GM19395 (cell line): Measurements from ENCODE around the gene ADAM22.

Experiments used
- ATAC-seq: cut with Tn5 transposase; IDR thresholded peaks from one replicate; pipeline ENCODE4 v1.9.1; 2021; ENCODE audit warnings: mild to moderate bottlenecking, moderate library complexity; ENCODE audit not compliant: unreplicated experiment

Gene ADAM22

DNA sequence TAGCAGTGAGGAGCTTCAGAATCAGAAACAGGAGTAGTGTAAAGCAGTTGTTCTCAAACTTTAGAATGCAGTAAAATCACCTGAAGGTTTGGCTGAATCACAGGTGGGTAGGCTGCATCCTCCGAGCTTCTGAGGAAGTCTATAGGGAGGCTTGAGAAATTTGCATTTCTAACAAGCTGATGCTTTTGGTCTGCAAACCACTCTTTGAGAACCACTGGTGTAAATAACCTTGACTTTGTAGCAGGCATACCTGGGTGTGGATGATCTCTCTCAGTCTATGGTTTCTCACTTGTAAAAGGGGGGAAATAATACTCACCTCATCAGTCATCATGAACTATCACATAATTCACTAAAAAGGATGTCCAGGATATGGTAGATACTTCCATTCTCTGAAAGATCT is 167.7 kb downstream of the ADAM22 start:
- no peak for ATAC-seq

GRCh38 chr7:88102675-88103074 is 168.6 kb downstream of the ADAM22 start:
- ATAC-seq, result no peak

GRCh38 chr7:88104732-88105131 is 170.7 kb downstream of the ADAM22 start:
- ATAC-seq, result no peak

DNA sequence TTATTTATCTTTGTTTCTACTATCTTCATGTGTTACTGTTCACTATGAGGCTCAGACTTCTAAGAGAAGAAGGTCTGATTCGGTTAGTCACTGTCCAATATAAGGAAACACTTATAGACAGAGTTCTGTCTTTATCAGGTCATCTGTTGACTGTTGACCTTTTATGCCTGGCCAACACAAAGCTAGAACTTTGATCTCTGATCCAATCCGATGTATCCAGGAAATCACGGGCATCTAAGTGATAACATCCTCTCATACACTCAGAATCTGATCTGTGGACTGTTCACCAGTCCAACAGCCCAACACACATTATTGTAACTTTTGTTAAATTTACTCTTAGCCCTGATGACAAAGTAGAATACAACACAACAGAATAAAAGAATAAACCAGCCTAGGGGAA is 171.2 kb downstream of the ADAM22 start:
- no peak for ATAC-seq

- ATAC-seq, result no peak
Measured at GRCh38 chr7:88106434-88106833, 172.4 kb downstream of the ADAM22 start.

- ATAC-seq, result no peak
Measured at GRCh38 chr7:88109612-88110011, 175.6 kb downstream of the ADAM22 start.

DNA sequence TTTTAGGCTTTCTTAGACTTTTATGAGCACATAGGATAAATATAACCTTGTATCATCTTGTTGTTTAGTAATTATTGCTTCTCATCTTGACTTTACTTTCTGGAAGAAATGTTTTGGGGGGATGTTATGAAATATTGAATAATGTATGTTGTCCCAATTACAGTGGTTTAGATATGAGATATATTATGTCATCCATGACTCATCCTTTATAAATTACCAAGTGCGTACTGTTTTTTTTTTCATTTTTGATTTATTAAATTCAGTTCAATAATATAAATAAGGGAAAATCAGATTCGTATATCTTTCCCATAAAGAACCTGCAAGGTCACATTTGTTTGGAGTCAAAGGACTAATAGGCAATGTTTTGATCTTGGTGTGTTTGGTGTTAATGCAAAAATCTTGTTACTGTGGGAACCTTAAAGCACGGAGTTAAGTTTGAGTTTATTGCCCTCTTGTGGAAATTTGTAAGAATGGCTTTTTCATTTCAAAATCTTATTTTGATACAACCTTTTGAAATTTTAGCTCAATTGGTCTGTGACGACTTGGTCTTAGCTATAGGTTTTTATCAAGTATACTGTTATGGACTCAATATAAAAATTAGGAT is 177.2 kb downstream of the ADAM22 start:
- peak; percentile 66 for ATAC-seq

DNA sequence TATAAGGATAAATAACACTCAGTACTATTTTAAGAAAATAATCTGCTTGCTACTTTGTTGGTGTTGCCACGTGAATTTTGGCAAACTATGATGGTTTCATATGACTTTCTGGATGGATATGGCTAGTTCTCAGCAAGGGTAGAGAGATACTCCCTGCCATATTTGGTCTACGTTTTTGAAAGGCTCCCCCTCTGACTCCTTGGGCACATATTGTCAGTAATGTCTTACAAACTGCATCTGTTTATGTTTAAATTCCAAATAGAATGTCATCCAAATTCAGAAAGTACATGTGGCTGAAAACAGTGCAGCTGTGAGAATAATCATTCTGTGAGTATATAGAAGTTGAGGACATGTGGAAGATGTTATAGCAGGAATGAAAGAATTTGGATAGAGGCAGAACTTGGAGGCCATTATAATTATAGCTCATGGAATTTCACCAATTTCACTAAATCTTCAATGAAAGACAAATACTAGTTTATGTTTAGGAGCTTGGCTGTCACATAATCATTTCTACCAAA is 178.0 kb downstream of the ADAM22 start:
- no peak for ATAC-seq

- ATAC-seq, result no peak
Measured at GRCh38 chr7:88115258-88115796, 181.3 kb downstream of the ADAM22 start.

DNA sequence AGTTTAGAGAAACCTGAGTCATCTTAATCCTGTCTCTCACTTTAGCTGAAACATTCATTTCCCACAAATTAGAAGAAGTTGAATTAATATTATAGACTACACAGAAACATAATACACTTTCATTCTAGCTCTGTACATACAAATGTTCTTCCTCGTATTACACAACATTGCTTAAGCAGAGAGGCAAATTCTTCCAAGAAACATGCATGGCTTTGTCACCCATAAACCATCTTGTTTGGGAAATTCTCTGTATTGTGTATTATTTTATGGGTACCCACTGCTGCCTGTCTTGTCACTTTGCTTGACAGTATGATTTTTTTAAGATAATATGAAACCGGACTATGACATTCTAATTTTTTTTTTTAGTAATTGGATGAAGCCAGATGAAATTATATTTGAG is 181.8 kb downstream of the ADAM22 start:
- no peak for ATAC-seq

GRCh38 chr7:88116235-88116795 is 182.3 kb downstream of the ADAM22 start:
- ATAC-seq, result no peak

DNA sequence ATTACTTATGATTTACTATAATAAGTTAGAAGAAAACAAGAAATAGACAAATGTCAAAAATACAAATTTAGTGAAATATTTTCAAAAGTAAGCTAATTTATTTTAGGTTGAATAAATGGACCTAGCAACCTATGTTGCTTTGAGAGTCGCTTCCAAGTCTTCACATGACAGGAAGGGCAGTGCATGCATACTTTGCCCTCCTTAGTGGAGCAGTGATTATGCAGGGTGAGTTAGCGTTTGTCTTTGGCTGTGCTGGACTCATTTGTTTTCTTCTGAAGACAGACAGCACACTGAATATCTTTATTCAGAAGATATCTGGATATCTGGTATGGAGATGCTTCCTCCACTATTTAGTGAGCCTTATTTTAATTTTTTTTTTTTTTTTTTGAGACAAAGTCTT is 183.3 kb downstream of the ADAM22 start:
- no peak for ATAC-seq

GRCh38 chr7:88121335-88121734 is 187.3 kb downstream of the ADAM22 start:
- ATAC-seq, result no peak

DNA sequence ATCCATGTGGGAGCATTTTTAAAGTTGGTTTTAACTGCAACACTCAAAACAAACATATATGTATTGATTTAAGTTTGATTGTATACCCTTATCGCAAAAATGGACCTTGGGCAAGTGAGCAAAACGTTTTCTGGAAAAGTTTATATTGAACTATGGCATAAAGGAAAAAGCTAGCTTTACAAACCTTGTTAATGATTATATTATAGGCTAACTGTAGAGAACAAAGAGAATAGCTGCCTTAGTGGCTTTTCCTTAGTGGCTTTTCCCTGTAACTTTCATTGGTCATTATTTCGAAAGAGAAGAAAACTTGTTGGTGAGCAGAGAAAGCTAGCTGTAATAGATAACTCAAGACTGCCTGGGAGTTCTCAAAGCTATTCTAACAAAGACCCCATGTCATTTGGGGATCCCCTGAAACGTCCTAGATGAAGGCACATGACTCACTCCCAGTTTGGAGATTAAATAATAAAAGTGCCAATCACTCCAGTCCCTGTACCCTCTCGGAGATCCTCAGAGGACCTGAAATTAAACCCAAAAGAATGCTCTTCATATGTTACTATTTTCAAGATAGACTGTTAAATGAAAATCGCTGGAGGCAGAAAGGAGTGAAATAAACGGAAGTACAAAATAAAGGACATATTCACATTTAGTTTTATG is 193.7 kb downstream of the ADAM22 start:
- no peak for ATAC-seq

- ATAC-seq, result peak; percentile 91
Measured at GRCh38 chr7:88132725-88133124, 198.7 kb downstream of the ADAM22 start.

- no peak for ATAC-seq
Measured at GRCh38 chr7:88140947-88141346, 206.9 kb downstream of the ADAM22 start.

- ATAC-seq, result no peak
Measured at GRCh38 chr7:88141479-88141878, 207.4 kb downstream of the ADAM22 start.

DNA sequence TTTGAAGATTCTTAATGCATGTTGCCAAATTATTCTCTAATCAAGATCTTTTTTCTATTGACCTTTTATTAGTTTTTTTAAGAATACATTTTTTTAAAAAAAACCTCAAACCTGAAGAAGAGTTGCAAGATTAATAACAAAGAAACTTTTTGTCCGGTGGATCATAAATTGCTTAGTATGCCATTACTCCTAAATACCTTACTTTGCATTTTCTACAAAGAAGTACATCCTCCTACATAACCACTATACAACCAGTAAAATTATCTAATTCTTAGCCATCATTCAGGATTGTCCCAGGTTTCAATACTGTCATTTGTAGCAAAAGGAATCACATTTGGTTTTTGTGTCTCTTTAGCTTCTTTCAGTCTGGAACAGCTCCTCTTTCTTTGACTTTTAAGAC is 207.9 kb downstream of the ADAM22 start:
- no peak for ATAC-seq

GRCh38 chr7:88146616-88147015 is 212.6 kb downstream of the ADAM22 start:
- no peak for ATAC-seq

- no peak for ATAC-seq
Measured at GRCh38 chr7:88147341-88147740, 213.3 kb downstream of the ADAM22 start.

DNA sequence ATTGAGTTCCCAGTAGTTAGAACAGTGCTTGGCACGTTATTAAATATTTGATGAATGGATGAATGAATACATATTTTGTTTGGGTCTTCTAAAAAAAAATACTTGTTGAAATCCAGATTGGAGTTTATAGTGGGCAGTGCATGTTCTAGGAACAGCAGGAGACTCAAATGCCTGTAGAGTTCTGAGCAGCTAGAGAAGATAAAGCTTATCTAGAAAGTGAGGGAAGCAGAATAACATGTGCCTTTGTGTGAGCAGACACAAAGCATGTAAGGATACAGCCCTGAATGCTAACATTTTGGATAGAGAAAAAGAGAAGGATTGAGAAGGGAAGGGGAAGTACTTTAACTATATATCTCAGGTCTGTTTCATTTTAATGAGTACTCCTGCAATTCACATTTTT is 213.9 kb downstream of the ADAM22 start:
- ATAC-seq, result no peak

GRCh38 chr7:88150033-88150432 is 216.0 kb downstream of the ADAM22 start:
- ATAC-seq, result no peak
